SK-N-SH treated with all-trans-retinoic acid at 6 μM for 48 hours (cell line): ENCODE measurements around the gene PTPRG.

Experiments
- ATAC-seq: fragments of 200-7000 bp; cut with Tn5 transposase; 3 replicates; pipeline ENCODE4 v1.9.1; 2020; ENCODE audit warnings: mild to moderate bottlenecking, moderate library complexity
- ARNTL ChIP-seq: fragments of 450-650 bp; formaldehyde crosslinking; IDR thresholded peaks from 2 replicates; pipeline ENCODE4 v1.5.0; 2020; ENCODE audit warnings: low read depth, mild to moderate bottlenecking, moderate library complexity, borderline replicate concordance
- BACH2 ChIP-seq: fragments of 250-450 bp; sonication (Bioruptor Pico); IDR thresholded peaks from 2 replicates; pipeline ENCODE4 v1.9.0; 2021; ENCODE audit warnings: mild to moderate bottlenecking, borderline replicate concordance
- ESRRG ChIP-seq: fragments of 250-450 bp; sonication (Bioruptor Pico); IDR thresholded peaks from 2 replicates; pipeline ENCODE4 v1.6.1; 2021; ENCODE audit warnings: mild to moderate bottlenecking
- GLIS3 ChIP-seq: fragments of 250-450 bp; sonication (Bioruptor Pico); IDR thresholded peaks from 2 replicates; pipeline ENCODE4 v1.5.0; 2020; ENCODE audit warnings: mild to moderate bottlenecking, moderate library complexity
- ISL1 ChIP-seq: fragments of 250-450 bp; sonication (Bioruptor Pico); IDR thresholded peaks from 2 replicates; pipeline ENCODE4 v2.1.2; 2022; ENCODE audit warnings: mild to moderate bottlenecking, moderate library complexity
- PATZ1 ChIP-seq: fragments of 250-450 bp; sonication (Bioruptor Pico); IDR thresholded peaks from 2 replicates; pipeline ENCODE4 v1.8.0; 2020; ENCODE audit warnings: mild to moderate bottlenecking, moderate library complexity, borderline replicate concordance
- RARB ChIP-seq: fragments of 250-450 bp; sonication (Bioruptor Pico); IDR thresholded peaks from 2 replicates; pipeline ENCODE4 v1.8.0; 2021; ENCODE audit warnings: mild to moderate bottlenecking, moderate library complexity
- SNAI2 ChIP-seq: fragments of 250-450 bp; sonication (Bioruptor Pico); IDR thresholded peaks from 2 replicates; pipeline ENCODE4 v1.5.0; 2020; ENCODE audit warnings: mild to moderate bottlenecking, moderate library complexity
- TOX ChIP-seq: fragments of 250-450 bp; sonication (Bioruptor Pico); IDR thresholded peaks from 2 replicates; pipeline ENCODE4 v1.8.0; 2021; ENCODE audit warnings: mild to moderate bottlenecking, moderate library complexity, borderline replicate concordance
- ZC3H10 ChIP-seq: fragments of 250-450 bp; sonication (Bioruptor Pico); IDR thresholded peaks from 2 replicates; pipeline ENCODE4 v1.5.1; 2021; ENCODE audit warnings: mild to moderate bottlenecking, moderate library complexity
- ZFP3 ChIP-seq: fragments of 250-450 bp; sonication (Bioruptor Pico); IDR thresholded peaks from 2 replicates; pipeline ENCODE4 v1.5.0; 2020; ENCODE audit warnings: mild to moderate bottlenecking, moderate library complexity
- ZNF70 ChIP-seq: fragments of 450-650 bp; formaldehyde crosslinking; IDR thresholded peaks from 2 replicates; pipeline ENCODE4 v1.5.0; 2020; ENCODE audit warnings: mild to moderate bottlenecking, moderate library complexity
- ZNF8 ChIP-seq: fragments of 450-650 bp; formaldehyde crosslinking; IDR thresholded peaks from 2 replicates; pipeline ENCODE4 v1.5.0; 2020; ENCODE audit warnings: mild to moderate bottlenecking, moderate library complexity
- TF ChIP-seq, protein P1 (sequence below): fragments of 250-450 bp; sonication (Bioruptor Pico); IDR thresholded peaks from 2 replicates; pipeline ENCODE4 v1.5.1; 2020; ENCODE audit warnings: low read depth, mild to moderate bottlenecking, moderate library complexity
- TF ChIP-seq, protein P2 (sequence below): fragments of 250-450 bp; sonication (Bioruptor Pico); IDR thresholded peaks from 2 replicates; pipeline ENCODE4 v1.5.0; 2020; ENCODE audit warnings: mild to moderate bottlenecking, moderate library complexity

The PTPRG gene

DNA sequence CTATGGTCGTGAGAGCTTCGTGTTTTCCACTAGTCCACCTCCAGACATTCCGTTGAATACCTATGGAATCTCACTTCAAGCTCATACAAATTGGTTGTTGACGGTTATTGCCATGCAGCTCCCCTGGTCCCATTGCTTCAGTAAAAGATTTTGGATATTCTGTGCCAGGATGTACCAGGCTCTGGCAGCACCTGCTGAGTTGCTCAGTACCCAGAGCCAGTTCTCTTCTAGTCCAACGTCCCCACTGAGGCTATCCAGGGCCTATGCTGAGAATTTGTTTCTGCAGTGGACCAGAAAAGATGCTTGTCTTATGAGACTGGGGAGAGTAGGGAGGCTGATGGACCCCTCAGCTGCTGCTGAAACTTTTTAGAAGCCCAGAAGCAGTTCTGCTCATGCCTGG lies 533.1 kb downstream of the PTPRG start:
- TF ChIP-seq, protein P1, sequence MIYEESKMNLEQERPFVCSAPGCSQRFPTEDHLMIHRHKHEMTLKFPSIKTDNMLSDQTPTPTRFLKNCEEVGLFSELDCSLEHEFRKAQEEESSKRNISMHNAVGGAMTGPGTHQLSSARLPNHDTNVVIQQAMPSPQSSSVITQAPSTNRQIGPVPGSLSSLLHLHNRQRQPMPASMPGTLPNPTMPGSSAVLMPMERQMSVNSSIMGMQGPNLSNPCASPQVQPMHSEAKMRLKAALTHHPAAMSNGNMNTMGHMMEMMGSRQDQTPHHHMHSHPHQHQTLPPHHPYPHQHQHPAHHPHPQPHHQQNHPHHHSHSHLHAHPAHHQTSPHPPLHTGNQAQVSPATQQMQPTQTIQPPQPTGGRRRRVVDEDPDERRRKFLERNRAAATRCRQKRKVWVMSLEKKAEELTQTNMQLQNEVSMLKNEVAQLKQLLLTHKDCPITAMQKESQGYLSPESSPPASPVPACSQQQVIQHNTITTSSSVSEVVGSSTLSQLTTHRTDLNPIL (CRISPR knock-in tag): no peak
- TF ChIP-seq PATZ1 (CRISPR knock-in tag): no peak
- TF ChIP-seq ZNF70: no peak
- TF ChIP-seq ESRRG (CRISPR knock-in tag): no peak
- TF ChIP-seq ZFP3: no peak
- no peak for TF ChIP-seq GLIS3 (CRISPR knock-in tag)
- TF ChIP-seq, protein P2, sequence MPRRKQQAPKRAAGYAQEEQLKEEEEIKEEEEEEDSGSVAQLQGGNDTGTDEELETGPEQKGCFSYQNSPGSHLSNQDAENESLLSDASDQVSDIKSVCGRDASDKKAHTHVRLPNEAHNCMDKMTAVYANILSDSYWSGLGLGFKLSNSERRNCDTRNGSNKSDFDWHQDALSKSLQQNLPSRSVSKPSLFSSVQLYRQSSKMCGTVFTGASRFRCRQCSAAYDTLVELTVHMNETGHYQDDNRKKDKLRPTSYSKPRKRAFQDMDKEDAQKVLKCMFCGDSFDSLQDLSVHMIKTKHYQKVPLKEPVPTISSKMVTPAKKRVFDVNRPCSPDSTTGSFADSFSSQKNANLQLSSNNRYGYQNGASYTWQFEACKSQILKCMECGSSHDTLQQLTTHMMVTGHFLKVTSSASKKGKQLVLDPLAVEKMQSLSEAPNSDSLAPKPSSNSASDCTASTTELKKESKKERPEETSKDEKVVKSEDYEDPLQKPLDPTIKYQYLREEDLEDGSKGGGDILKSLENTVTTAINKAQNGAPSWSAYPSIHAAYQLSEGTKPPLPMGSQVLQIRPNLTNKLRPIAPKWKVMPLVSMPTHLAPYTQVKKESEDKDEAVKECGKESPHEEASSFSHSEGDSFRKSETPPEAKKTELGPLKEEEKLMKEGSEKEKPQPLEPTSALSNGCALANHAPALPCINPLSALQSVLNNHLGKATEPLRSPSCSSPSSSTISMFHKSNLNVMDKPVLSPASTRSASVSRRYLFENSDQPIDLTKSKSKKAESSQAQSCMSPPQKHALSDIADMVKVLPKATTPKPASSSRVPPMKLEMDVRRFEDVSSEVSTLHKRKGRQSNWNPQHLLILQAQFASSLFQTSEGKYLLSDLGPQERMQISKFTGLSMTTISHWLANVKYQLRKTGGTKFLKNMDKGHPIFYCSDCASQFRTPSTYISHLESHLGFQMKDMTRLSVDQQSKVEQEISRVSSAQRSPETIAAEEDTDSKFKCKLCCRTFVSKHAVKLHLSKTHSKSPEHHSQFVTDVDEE (CRISPR knock-in tag): no peak
- no peak for TF ChIP-seq RARB (CRISPR knock-in tag)
- TF ChIP-seq ZNF8 (CRISPR knock-in tag): no peak
- ATAC-seq: no peak

DNA sequence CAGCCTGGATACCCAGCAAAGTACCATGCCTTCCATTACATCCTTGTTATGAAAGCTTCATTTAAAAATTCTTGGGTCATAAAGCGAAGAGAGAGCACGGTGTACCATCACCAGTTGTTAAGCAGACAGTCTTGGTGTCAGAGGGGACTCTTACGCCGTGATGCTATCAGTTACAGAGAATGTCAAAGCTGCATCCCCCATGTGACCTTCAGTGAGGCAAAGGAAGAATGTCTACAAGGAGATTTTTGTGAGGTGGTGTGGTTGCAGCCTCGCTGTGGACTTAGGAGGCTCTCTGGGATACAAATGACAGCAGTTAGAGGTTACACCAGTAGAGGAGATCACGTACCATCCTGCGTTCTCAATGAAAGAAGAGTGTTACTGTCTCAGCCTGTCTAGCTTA lies 533.7 kb downstream of the PTPRG start:
- ATAC-seq: no peak
- TF ChIP-seq, protein P2 (CRISPR knock-in tag): no peak
- TF ChIP-seq TOX (CRISPR knock-in tag) (no peak), ZNF8 (CRISPR knock-in tag) (no peak), ZC3H10 (no peak), SNAI2 (CRISPR knock-in tag) (no peak), ARNTL (CRISPR knock-in tag) (no peak), PATZ1 (CRISPR knock-in tag) (no peak), RARB (CRISPR knock-in tag) (no peak)
- TF ChIP-seq, protein P1 (CRISPR knock-in tag): no peak

- ATAC-seq: no peak
- TF ChIP-seq BACH2 (no peak), ISL1 (CRISPR knock-in tag) (no peak), ZNF70 (no peak), ARNTL (CRISPR knock-in tag) (no peak), ZFP3 (no peak), ZNF8 (CRISPR knock-in tag) (no peak), TOX (CRISPR knock-in tag) (no peak)
- TF ChIP-seq, protein P1 (CRISPR knock-in tag): no peak
These were observed 534.4 kb downstream of the PTPRG start for GRCh38 chr3:62095756-62096155.
